SK-N-SH treated with all-trans-retinoic acid at 6 μM for 48 hours (cell line): Measurements from ENCODE around the gene EIF3A.
A peak's percentile ranks its signal among the peaks of the same experiment; 100 is the strongest.

ENCODE experiments used
- ATAC-seq: fragments of 200-7000 bp; cut with Tn5 transposase; 3 replicates; pipeline ENCODE4 v1.9.1; 2020; ENCODE audit warnings: mild to moderate bottlenecking, moderate library complexity
- CSDC2 ChIP-seq: fragments of 250-450 bp; sonication (Bioruptor Pico); IDR thresholded peaks from 2 replicates; pipeline ENCODE4 v1.5.0; 2020; ENCODE audit warnings: mild to moderate bottlenecking, moderate library complexity
- GLIS3 ChIP-seq: fragments of 250-450 bp; sonication (Bioruptor Pico); IDR thresholded peaks from 2 replicates; pipeline ENCODE4 v1.5.0; 2020; ENCODE audit warnings: mild to moderate bottlenecking, moderate library complexity
- ISL1 ChIP-seq: fragments of 250-450 bp; sonication (Bioruptor Pico); IDR thresholded peaks from 2 replicates; pipeline ENCODE4 v2.1.2; 2022; ENCODE audit warnings: mild to moderate bottlenecking, moderate library complexity
- OSR1 ChIP-seq: fragments of 250-450 bp; sonication (Bioruptor Pico); IDR thresholded peaks from 2 replicates; pipeline ENCODE4 v1.8.0; 2022; ENCODE audit warnings: moderate library complexity, mild to moderate bottlenecking, inconsistent platforms
- PPARA ChIP-seq: fragments of 250-450 bp; sonication (Bioruptor Pico); IDR thresholded peaks from 2 replicates; pipeline ENCODE4 v1.5.0; 2020; ENCODE audit warnings: mild to moderate bottlenecking, borderline replicate concordance
- RARB ChIP-seq: fragments of 250-450 bp; sonication (Bioruptor Pico); IDR thresholded peaks from 2 replicates; pipeline ENCODE4 v1.8.0; 2021; ENCODE audit warnings: mild to moderate bottlenecking, moderate library complexity
- SNAI2 ChIP-seq: fragments of 250-450 bp; sonication (Bioruptor Pico); IDR thresholded peaks from 2 replicates; pipeline ENCODE4 v1.5.0; 2020; ENCODE audit warnings: mild to moderate bottlenecking, moderate library complexity
- TCF4 ChIP-seq: fragments of 250-450 bp; sonication (Bioruptor Pico); IDR thresholded peaks from 2 replicates; pipeline ENCODE4 v1.8.0; 2021; ENCODE audit warnings: mild to moderate bottlenecking, moderate library complexity, borderline replicate concordance
- TOX ChIP-seq: fragments of 250-450 bp; sonication (Bioruptor Pico); IDR thresholded peaks from 2 replicates; pipeline ENCODE4 v1.8.0; 2021; ENCODE audit warnings: mild to moderate bottlenecking, moderate library complexity, borderline replicate concordance
- TSHZ2 ChIP-seq: fragments of 250-450 bp; sonication (Bioruptor Pico); IDR thresholded peaks from 2 replicates; pipeline ENCODE4 v1.5.0; 2020; ENCODE audit warnings: mild to moderate bottlenecking, moderate library complexity
- ZC3H10 ChIP-seq: fragments of 250-450 bp; sonication (Bioruptor Pico); IDR thresholded peaks from 2 replicates; pipeline ENCODE4 v1.5.1; 2021; ENCODE audit warnings: mild to moderate bottlenecking, moderate library complexity
- ZFP3 ChIP-seq: fragments of 250-450 bp; sonication (Bioruptor Pico); IDR thresholded peaks from 2 replicates; pipeline ENCODE4 v1.5.0; 2020; ENCODE audit warnings: mild to moderate bottlenecking, moderate library complexity
- ZFP30 ChIP-seq: fragments of 450-650 bp; formaldehyde crosslinking; IDR thresholded peaks from 2 replicates; pipeline ENCODE4 v1.5.0; 2022; ENCODE audit warnings: mild to moderate bottlenecking, moderate library complexity
- ZNF565 ChIP-seq: fragments of 450-650 bp; formaldehyde crosslinking; conservative IDR thresholded peaks from 2 replicates; pipeline ENCODE4 v1.5.0; 2020; ENCODE audit warnings: low read depth, mild to moderate bottlenecking, moderate library complexity
- ZNF70 ChIP-seq: fragments of 450-650 bp; formaldehyde crosslinking; IDR thresholded peaks from 2 replicates; pipeline ENCODE4 v1.5.0; 2020; ENCODE audit warnings: mild to moderate bottlenecking, moderate library complexity
- ZNF8 ChIP-seq: fragments of 450-650 bp; formaldehyde crosslinking; IDR thresholded peaks from 2 replicates; pipeline ENCODE4 v1.5.0; 2020; ENCODE audit warnings: mild to moderate bottlenecking, moderate library complexity
- TF ChIP-seq, protein P1 (sequence below): fragments of 250-450 bp; sonication (Bioruptor Pico); IDR thresholded peaks from 2 replicates; pipeline ENCODE4 v1.5.1; 2021; ENCODE audit warnings: mild to moderate bottlenecking, moderate library complexity
- TF ChIP-seq, protein P2 (sequence below): fragments of 250-450 bp; sonication (Bioruptor Pico); IDR thresholded peaks from 2 replicates; pipeline ENCODE4 v1.5.1; 2020; ENCODE audit warnings: low read depth, mild to moderate bottlenecking, moderate library complexity
- TF ChIP-seq, protein P3 (sequence below): fragments of 250-450 bp; sonication (Bioruptor Pico); IDR thresholded peaks from 2 replicates; pipeline ENCODE4 v1.8.0; 2021; ENCODE audit warnings: low read depth, mild to moderate bottlenecking, moderate library complexity, borderline replicate concordance
- TF ChIP-seq, protein P4 (sequence below): fragments of 250-450 bp; sonication (Bioruptor Pico); IDR thresholded peaks from 2 replicates; pipeline ENCODE4 v1.8.0; 2020; ENCODE audit warnings: mild to moderate bottlenecking, moderate library complexity, borderline replicate concordance

Gene EIF3A, protein sequence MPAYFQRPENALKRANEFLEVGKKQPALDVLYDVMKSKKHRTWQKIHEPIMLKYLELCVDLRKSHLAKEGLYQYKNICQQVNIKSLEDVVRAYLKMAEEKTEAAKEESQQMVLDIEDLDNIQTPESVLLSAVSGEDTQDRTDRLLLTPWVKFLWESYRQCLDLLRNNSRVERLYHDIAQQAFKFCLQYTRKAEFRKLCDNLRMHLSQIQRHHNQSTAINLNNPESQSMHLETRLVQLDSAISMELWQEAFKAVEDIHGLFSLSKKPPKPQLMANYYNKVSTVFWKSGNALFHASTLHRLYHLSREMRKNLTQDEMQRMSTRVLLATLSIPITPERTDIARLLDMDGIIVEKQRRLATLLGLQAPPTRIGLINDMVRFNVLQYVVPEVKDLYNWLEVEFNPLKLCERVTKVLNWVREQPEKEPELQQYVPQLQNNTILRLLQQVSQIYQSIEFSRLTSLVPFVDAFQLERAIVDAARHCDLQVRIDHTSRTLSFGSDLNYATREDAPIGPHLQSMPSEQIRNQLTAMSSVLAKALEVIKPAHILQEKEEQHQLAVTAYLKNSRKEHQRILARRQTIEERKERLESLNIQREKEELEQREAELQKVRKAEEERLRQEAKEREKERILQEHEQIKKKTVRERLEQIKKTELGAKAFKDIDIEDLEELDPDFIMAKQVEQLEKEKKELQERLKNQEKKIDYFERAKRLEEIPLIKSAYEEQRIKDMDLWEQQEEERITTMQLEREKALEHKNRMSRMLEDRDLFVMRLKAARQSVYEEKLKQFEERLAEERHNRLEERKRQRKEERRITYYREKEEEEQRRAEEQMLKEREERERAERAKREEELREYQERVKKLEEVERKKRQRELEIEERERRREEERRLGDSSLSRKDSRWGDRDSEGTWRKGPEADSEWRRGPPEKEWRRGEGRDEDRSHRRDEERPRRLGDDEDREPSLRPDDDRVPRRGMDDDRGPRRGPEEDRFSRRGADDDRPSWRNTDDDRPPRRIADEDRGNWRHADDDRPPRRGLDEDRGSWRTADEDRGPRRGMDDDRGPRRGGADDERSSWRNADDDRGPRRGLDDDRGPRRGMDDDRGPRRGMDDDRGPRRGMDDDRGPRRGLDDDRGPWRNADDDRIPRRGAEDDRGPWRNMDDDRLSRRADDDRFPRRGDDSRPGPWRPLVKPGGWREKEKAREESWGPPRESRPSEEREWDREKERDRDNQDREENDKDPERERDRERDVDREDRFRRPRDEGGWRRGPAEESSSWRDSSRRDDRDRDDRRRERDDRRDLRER (N-terminal part only)

GRCh38 chr10:119080521-119081259 is at the start of gene EIF3A:
Gene EIF3A, minus strand, starts transcription at chr10:119080817. Its CDS starts 141 bp downstream, at chr10:119080676.
- peak; percentile 88 for ATAC-seq
- TF ChIP-seq ZC3H10 (no peak), ZNF8 (CRISPR knock-in tag) (no peak), OSR1 (no peak), ZNF565 (CRISPR knock-in tag) (no peak), CSDC2 (CRISPR knock-in tag) (no peak; the same call in 1 of the 2 replicates), ISL1 (CRISPR knock-in tag) (no peak), RARB (CRISPR knock-in tag) (no peak), ZFP30 (CRISPR knock-in tag) (no peak)
- TF ChIP-seq, protein P1, sequence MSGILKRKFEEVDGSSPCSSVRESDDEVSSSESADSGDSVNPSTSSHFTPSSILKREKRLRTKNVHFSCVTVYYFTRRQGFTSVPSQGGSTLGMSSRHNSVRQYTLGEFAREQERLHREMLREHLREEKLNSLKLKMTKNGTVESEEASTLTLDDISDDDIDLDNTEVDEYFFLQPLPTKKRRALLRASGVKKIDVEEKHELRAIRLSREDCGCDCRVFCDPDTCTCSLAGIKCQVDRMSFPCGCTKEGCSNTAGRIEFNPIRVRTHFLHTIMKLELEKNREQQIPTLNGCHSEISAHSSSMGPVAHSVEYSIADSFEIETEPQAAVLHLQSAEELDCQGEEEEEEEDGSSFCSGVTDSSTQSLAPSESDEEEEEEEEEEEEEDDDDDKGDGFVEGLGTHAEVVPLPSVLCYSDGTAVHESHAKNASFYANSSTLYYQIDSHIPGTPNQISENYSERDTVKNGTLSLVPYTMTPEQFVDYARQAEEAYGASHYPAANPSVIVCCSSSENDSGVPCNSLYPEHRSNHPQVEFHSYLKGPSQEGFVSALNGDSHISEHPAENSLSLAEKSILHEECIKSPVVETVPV (CRISPR knock-in tag): no peak

DNA sequence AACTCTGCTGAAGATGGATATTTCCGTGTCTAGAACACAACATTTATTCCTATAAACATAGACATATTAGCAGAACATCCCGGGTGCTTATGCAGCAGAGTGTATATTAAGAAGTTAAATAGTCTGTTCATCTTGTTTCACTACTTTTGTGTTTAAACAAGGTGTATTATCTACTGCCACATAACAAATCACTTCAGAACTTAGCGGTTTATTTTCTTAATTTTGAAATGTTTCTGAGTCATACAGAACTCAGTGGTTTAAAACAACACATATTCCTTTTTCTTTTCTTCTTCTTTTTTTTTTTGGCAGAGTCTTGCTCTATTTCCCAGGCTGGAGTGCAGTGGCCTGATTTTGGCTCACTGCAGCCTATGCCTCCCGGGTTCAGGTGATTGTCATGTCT is 49.1 kb upstream of the EIF3A start:
- ATAC-seq: no peak
- TF ChIP-seq OSR1 (no peak), CSDC2 (CRISPR knock-in tag) (no peak), TSHZ2 (CRISPR knock-in tag) (no peak), PPARA (CRISPR knock-in tag) (no peak), TOX (CRISPR knock-in tag) (no peak), ZC3H10 (no peak), ZNF70 (no peak), ZNF565 (CRISPR knock-in tag) (no peak), ZFP3 (no peak), ZFP30 (CRISPR knock-in tag) (no peak), ISL1 (CRISPR knock-in tag) (no peak)
- TF ChIP-seq, protein P2, sequence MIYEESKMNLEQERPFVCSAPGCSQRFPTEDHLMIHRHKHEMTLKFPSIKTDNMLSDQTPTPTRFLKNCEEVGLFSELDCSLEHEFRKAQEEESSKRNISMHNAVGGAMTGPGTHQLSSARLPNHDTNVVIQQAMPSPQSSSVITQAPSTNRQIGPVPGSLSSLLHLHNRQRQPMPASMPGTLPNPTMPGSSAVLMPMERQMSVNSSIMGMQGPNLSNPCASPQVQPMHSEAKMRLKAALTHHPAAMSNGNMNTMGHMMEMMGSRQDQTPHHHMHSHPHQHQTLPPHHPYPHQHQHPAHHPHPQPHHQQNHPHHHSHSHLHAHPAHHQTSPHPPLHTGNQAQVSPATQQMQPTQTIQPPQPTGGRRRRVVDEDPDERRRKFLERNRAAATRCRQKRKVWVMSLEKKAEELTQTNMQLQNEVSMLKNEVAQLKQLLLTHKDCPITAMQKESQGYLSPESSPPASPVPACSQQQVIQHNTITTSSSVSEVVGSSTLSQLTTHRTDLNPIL (CRISPR knock-in tag): no peak

DNA sequence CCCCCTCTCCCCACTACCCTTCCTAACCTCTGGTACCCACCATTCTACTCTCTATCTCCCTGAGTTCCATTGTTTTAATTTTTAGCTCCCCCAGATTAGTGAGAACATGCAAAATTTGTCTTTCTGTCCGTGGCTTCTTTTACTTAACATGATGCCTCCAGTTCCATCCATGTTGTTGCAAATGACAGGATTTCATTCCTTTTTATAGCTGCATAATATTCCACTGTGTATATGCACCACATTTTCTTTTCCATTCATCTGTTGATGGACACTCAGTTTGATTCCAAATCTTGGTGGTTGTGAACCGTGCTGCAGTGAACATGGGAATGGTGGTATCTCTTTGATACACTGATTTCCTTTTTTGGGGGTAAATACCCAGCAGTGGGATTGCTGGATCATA is 45.3 kb upstream of the EIF3A start:
- ATAC-seq: no peak
- no peak for TF ChIP-seq ZNF565 (CRISPR knock-in tag)
- no peak for TF ChIP-seq ISL1 (CRISPR knock-in tag)
- no peak for TF ChIP-seq ZNF8 (CRISPR knock-in tag)
- no peak for TF ChIP-seq SNAI2 (CRISPR knock-in tag)
- no peak for TF ChIP-seq PPARA (CRISPR knock-in tag)
- TF ChIP-seq, protein P1 (CRISPR knock-in tag): no peak
- no peak for TF ChIP-seq ZNF70
- no peak for TF ChIP-seq TOX (CRISPR knock-in tag)
- TF ChIP-seq, protein P3, sequence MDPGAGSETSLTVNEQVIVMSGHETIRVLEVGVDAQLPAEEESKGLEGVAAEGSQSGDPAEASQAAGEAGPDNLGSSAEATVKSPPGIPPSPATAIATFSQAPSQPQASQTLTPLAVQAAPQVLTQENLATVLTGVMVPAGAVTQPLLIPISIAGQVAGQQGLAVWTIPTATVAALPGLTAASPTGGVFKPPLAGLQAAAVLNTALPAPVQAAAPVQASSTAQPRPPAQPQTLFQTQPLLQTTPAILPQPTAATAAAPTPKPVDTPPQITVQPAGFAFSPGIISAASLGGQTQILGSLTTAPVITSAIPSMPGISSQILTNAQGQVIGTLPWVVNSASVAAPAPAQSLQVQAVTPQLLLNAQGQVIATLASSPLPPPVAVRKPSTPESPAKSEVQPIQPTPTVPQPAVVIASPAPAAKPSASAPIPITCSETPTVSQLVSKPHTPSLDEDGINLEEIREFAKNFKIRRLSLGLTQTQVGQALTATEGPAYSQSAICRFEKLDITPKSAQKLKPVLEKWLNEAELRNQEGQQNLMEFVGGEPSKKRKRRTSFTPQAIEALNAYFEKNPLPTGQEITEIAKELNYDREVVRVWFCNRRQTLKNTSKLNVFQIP (CRISPR knock-in tag): no peak
- no peak for TF ChIP-seq GLIS3 (CRISPR knock-in tag)
- TF ChIP-seq, protein P4, sequence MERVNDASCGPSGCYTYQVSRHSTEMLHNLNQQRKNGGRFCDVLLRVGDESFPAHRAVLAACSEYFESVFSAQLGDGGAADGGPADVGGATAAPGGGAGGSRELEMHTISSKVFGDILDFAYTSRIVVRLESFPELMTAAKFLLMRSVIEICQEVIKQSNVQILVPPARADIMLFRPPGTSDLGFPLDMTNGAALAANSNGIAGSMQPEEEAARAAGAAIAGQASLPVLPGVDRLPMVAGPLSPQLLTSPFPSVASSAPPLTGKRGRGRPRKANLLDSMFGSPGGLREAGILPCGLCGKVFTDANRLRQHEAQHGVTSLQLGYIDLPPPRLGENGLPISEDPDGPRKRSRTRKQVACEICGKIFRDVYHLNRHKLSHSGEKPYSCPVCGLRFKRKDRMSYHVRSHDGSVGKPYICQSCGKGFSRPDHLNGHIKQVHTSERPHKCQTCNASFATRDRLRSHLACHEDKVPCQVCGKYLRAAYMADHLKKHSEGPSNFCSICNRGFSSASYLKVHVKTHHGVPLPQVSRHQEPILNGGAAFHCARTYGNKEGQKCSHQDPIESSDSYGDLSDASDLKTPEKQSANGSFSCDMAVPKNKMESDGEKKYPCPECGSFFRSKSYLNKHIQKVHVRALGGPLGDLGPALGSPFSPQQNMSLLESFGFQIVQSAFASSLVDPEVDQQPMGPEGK (CRISPR knock-in tag): no peak
- no peak for TF ChIP-seq TCF4
